GM20431 (cell line): Measurements from ENCODE around the gene ARID1B.

ENCODE experiments used
- in situ Hi-C: fragments of 300-500 bp; cut with MseI, MboI; formaldehyde crosslinking; loops from one replicate; pipeline ENCODE4 v1.15.0; 2020; ENCODE audit warnings: low sequenced_read_pairs; ENCODE audit not compliant: unreplicated experiment

The ARID1B gene

DNA sequence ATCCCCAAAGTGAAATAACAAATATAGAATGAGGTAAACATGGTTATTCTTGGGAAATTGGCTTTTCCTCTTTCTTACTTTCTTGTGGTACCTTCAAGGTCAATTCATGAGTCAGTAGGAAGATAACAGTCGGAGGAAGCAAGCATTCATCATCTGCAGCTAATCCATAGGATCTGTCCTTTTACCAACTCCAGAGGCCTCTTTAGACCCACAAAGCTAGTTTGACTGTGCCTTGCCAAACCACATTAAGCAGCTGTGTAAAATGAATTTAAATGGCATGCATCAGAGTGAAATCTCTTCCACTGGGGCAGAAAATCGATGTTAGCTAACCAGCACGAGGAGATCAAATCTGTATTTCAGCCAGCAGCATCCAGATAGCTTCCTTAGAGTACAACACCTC is 374.8 kb downstream of the ARID1B start:
- in situ Hi-C loops: no loop called here

GRCh38 chr6:157152556-157152955 is 375.4 kb downstream of the ARID1B start:
- in situ Hi-C loops: no loop called here

DNA sequence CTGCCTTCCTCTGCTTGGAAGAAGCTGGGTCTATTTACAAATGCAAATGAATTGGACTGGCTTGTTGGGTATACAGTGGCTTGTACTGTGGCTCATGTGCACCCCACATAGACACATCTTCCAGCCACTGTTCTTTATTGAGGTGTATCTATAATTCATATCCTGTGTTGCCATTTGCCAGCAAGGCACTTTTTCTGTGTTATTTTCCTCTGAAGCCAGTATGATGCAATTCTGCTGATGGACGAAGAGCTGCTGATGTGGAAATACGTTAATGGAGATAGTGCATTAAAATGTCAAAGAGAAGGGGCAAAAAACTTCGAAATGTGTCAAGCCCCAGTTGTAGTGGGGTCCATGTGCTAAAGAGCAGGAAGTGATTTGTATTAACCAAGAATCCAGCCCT is 378.6 kb downstream of the ARID1B start:
- in situ Hi-C loops: no loop called here

GRCh38 chr6:157157258-157157657 is 380.1 kb downstream of the ARID1B start:
- in situ Hi-C loops: no loop called here

DNA sequence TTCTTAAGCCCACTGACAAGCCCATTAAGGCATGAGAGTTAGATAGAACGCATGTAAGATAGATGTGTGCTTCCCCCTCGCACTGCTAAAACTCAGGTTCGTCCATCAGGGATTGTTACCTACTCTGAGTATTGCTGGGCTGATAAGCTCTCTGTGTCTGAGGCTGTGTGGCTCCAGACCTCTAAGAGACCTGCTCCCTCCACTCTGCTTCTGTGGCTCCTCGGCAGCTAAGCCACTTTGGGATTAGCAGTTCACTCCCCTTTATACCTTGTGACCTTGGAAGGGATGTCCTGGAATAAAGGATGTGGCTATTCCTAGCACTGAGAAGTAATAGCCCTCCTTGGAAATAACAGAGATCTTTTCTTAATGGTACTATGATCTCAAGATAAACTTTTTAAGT is 381.3 kb downstream of the ARID1B start:
- in situ Hi-C loops: no loop called here

GRCh38 chr6:157158897-157159296 is 381.7 kb downstream of the ARID1B start:
- in situ Hi-C loops: no loop called here

DNA sequence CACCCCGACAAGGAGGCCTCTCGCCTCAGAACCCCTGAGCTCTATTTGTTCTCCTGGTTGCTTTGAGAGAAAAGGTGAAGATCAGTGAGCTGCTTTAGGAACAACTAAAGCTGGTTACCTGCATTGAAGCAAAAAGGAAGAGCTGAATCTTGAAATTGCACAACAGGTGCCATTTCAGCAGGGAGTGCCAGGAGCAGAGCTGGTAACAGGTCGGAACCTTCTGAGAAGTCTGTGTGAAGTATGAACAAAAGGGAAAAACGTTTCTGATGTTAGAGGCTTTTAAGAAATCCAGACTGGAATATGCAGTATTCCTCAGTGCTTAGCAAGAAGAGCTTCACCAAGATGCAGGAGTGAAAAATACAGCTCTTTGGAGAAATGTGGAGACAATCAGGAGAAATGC is 382.2 kb downstream of the ARID1B start:
- in situ Hi-C loops: no loop called here

GRCh38 chr6:157161912-157162311 is 384.7 kb downstream of the ARID1B start:
- in situ Hi-C loops: no loop called here

GRCh38 chr6:157162766-157163433 is 385.7 kb downstream of the ARID1B start:
- in situ Hi-C loops: no loop called here

- in situ Hi-C loops: no loop called here
These were observed 386.4 kb downstream of the ARID1B start for GRCh38 chr6:157163434-157164159.

DNA sequence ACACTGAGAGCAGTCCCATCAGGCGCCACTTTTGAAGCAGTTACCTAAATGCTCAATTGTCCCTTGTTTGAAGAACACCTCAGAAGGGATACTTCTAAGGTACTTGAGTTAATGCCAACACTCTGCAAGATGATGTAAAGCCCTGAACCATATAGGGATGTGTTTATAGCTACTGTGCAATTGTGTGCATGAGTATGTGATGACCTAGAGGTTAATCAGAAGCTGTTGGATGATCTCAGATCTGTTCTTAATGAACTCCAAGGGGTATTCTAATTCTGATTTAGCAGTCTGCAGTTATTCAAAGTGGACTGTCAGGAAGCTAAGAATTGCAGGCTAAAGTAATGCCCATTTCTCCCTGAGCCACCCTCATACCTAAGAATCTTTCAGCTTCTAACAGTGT is 387.8 kb downstream of the ARID1B start:
- in situ Hi-C loops: no loop called here

GRCh38 chr6:157166784-157167183 is 389.6 kb downstream of the ARID1B start:
- in situ Hi-C loops: no loop called here

- in situ Hi-C loops: no loop called here
These were observed 390.7 kb downstream of the ARID1B start for GRCh38 chr6:157167837-157168236.

GRCh38 chr6:157168471-157168870 is 391.3 kb downstream of the ARID1B start:
- in situ Hi-C loops: no loop called here

DNA sequence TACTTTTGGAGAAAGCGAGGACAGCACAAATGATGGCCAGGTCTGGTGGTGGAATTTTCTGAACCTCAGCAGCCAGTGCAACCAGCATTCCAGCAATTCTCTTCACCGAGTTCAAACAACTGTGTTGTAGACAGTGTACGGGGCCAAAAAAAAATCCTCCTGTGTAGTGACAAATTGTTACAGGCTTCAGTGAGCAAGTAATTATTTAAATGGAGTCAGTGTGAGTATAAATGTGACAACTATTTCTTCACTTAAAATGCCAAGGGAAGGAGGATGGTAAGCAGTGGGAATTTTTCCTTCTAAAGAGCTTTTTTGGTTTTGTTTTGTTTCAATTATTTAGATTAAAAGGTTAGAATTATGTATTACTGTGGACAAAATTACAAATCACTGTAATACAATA is 392.0 kb downstream of the ARID1B start:
- in situ Hi-C loops: no loop called here

DNA sequence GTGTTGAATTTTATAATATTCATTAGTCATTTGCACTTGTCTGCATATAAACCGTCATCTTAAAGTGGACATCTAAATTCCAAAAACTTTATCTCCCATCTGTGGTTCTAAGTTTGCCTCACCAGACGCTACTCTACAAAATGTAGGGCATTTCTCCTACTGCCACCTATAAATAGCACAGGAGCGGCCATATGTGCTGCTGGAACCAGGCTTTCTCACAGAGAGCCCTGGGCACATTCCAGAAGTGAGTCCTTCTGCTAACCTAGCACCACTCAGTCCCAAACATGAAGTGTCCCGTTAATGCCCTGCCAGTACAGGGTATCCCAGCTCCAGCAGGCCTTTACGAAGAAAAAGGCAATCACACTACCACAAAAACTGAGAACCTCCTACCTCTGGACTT is 392.5 kb downstream of the ARID1B start:
- in situ Hi-C loops: no loop called here

GRCh38 chr6:157170535-157170934 is 393.4 kb downstream of the ARID1B start:
- in situ Hi-C loops: no loop called here

- in situ Hi-C loops: no loop called here
These were observed 394.6 kb downstream of the ARID1B start for GRCh38 chr6:157171801-157172200.

- in situ Hi-C loops: no loop called here
These were observed 395.1 kb downstream of the ARID1B start for GRCh38 chr6:157172231-157172701.

GRCh38 chr6:157172830-157173536 is 395.8 kb downstream of the ARID1B start:
- in situ Hi-C loops: no loop called here

DNA sequence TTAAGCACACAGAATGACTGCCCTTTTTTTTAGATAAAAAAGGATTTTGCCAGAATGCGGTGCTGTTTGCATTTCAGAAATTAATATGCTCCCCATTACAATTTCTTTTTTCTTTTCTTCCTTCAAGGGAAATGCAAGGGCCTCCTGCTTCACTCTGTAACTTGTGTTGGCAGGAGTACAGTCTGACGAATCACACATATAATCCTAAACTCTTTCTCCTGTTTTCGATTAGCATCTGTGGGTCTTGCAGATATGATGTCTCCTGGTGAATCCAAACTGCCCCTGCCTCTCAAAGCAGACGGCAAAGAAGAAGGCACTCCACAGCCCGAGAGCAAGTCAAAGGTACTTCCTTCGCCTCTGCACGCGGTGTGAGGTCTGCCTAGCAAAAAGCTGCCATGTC is 396.6 kb downstream of the ARID1B start:
- in situ Hi-C loops: no loop called here
